Mucosa of gallbladder (tissue), 1 donor: Measurements from ENCODE around the gene CDKN3. TPM values are rescaled to one million over a fixed set of nuclear protein-coding genes. Genes with fewer than 3 reads are reported as not detected.
"Not testable (repeated sequence)": the region's sequence is repeated elsewhere in the genome, so short reads cannot be mapped to it uniquely, and the experiment has no call there.

Source experiments
- DNase-seq: peaks from one replicate; pipeline ENCODE4 v3.0.0-alpha.2; 2020; ENCODE audit warnings: low spot score
- total RNA-seq: library from RNA; stranded (reverse); gene quantifications from one replicate; pipeline ENCODE4 v1.2.1, GENCODE V29; 2021
- donor health status: DM: no; HTN: no; CAD: no.

The CDKN3 gene
- total RNA-seq, 1 donor from 2014 or later = 2.1 TPM

- DNase-seq = not testable (repeated sequence)
Measured at GRCh38 chr14:54456820-54457608, 60.2 kb downstream of the CDKN3 start.

GRCh38 chr14:54457609-54457996 lies 60.8 kb downstream of the CDKN3 start:
- no peak for DNase-seq

GRCh38 chr14:54458536-54458935 lies 61.7 kb downstream of the CDKN3 start:
- not testable (repeated sequence) for DNase-seq

GRCh38 chr14:54459106-54459505 lies 62.3 kb downstream of the CDKN3 start:
- DNase-seq = no peak

GRCh38 chr14:54462048-54462447 lies 65.2 kb downstream of the CDKN3 start:
- no peak for DNase-seq

- DNase-seq = no peak
Measured at GRCh38 chr14:54465654-54466053, 68.8 kb downstream of the CDKN3 start.

GRCh38 chr14:54467280-54467679 lies 70.5 kb downstream of the CDKN3 start:
- DNase-seq = no peak

Other genes with a start within 250 kb of the CDKN3 start
- gene CNIH1, start 44.4 kb downstream of the CDKN3 start, total RNA-seq = 98.5 TPM
- gene GMFB, start 92.0 kb downstream of the CDKN3 start, total RNA-seq = 27.9 TPM
- 17.6 TPM for gene CGRRF1, start 112.9 kb downstream of the CDKN3 start, total RNA-seq
- 49.8 TPM for gene SAMD4A, start 170.1 kb downstream of the CDKN3 start, total RNA-seq